T-helper 17 cell (primary cell): ENCODE measurements around the gene CSTF2. TPM values are rescaled to one million over a fixed set of nuclear protein-coding genes. Genes with fewer than 3 reads are reported as not detected.
"Not testable (repeated sequence)": the region's sequence is repeated elsewhere in the genome, so short reads cannot be mapped to it uniquely, and the experiment has no call there.

Source experiments
- ATAC-seq: fragments of 150-1000 bp; cut with Tn5 transposase; 2 replicates; pipeline ENCODE4 v1.10.0; 2021; ENCODE audit warnings: mild to moderate bottlenecking, moderate library complexity
- DNase-seq, 3 donors: peaks; one replicate each; pipeline versions ENCODE4 v3.0.0 to v3.0.0-alpha.2; 2020 to 2021
- H3K9me3 ChIP-seq: one replicate; pipeline ENCODE4 v1.7.0; 2013; ENCODE audit warnings: low read length, mild to moderate bottlenecking; ENCODE audit not compliant: control insufficient read depth, poor library complexity, severe bottlenecking
- H3K27ac Mint-ChIP-seq: one replicate; pipeline ENCODE4 v1.8.0; 2022; ENCODE audit warnings: mild to moderate bottlenecking, moderate library complexity, mixed read lengths
- H3K27me3 Mint-ChIP-seq: one replicate; pipeline ENCODE4 v1.8.0; 2022; ENCODE audit warnings: mixed read lengths
- H3K36me3 Mint-ChIP-seq: one replicate; pipeline ENCODE4 v1.8.0; 2022; ENCODE audit warnings: low read depth, mixed read lengths
- H3K4me1 Mint-ChIP-seq: one replicate; pipeline ENCODE4 v1.8.0; 2022; ENCODE audit warnings: mild to moderate bottlenecking, mixed read lengths
- H3K4me3 Mint-ChIP-seq: one replicate; pipeline ENCODE4 v1.8.0; 2022; ENCODE audit warnings: mild to moderate bottlenecking, moderate library complexity, mixed read lengths
- total RNA-seq, 4 donors: library from RNA in 2 of 4; stranded (reverse) in 2 of 4; gene quantifications; one replicate each; pipeline ENCODE4 v1.2.3 and lab custom pipeline; 2022 to 2026

The CSTF2 gene
- total RNA-seq (10 to 100 TPM; 11.4 to 11.6 TPM), total RNA-seq (lab: John Stamatoyannopoulos, UW) (14.7 to 34.8 reads per million in 2 donors)

DNA sequence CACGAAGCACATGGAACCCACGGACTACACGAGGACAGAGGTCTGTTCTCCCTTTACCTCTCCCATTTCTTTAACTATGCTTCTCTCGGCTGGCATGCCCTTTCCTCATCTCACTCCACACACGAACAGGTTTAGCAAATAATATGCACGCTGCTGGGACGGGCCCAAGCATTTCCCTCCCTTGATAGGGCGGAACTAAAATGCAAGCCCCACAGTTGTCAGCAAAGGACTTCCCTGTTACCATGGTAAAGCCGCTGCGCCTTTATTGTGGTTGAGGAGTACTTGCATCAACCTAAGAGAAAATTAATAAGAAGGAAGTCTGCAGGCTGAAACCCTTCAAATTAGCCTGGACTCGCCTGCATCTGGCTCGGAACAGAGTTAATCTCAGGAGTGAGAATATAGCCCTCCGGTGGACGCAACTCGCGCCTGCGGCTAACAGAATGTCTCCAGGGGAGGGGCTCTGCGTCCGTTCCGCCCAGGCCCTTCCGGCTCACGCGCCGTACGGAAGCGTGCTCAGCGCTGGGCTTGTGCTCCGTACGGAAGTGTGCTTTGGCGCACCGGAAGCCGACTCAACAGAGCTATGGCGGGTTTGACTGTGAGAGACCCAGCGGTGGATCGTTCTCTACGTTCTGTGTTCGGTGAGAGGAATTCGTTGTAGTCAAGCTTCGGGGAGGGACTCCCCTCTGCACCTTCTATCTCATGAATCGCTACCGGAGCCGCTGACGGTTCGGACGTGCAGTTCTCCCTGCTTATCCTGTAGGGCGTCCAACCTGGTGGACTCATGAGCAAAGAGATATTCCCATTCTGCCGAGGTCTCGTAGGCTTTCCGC lies at the start of gene CSTF2:
CSTF2 (plus strand) TSS at position 555 of the 830 bp plus-strand sequence; CDS start at position 581, 26 bp downstream.
- peaks cover 5% of the 10 kb centered on the region for H3K4me1 Mint-ChIP-seq
- peak within 1 kb of the TSS; percentile 88 for H3K4me3 Mint-ChIP-seq
- H3K9me3 ChIP-seq, result no peaks in the 10 kb centered on the region
- ATAC-seq (peak; percentile 95), DNase-seq (peak; percentile 57 to 62 (median 58))
- H3K36me3 Mint-ChIP-seq, result peaks cover 2% of the 10 kb centered on the region
- H3K27ac Mint-ChIP-seq, result peak within 1 kb of the TSS; percentile 84
- H3K27me3 Mint-ChIP-seq, result peaks cover 5% of the 10 kb centered on the region

- not testable (repeated sequence) for H3K9me3 ChIP-seq, H3K4me3 Mint-ChIP-seq, DNase-seq, H3K27ac Mint-ChIP-seq, ATAC-seq, H3K27me3 Mint-ChIP-seq, H3K36me3 Mint-ChIP-seq, H3K4me1 Mint-ChIP-seq
Measured at GRCh38 chrX:100796371-100796770, 23.8 kb upstream of the CSTF2 start.

DNA sequence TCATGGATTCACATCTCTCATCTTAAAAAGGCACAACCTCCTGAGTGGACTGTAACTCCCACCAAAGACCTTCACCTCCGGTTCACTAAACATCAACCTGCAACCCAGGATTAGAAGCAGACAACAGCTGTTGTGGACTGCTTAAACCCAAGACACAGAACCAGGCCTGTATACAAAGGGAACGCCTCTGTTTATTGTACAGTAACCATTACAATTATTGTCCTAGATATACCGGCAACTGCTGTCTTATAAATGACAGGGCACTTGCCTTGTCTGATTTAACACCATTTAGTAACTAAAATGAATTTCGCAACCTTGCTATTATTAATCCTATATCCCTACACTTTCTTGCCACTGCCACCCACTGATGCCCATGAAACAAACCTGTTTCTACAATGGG lies 22.8 kb upstream of the CSTF2 start:
- H3K27ac Mint-ChIP-seq, result no peak overlapping the region
- H3K27me3 Mint-ChIP-seq, result peaks cover 2% of the 10 kb centered on the region
- no peak for DNase-seq
- H3K4me1 Mint-ChIP-seq, result no peaks in the 10 kb centered on the region
- H3K9me3 ChIP-seq, result no peaks in the 10 kb centered on the region
- H3K36me3 Mint-ChIP-seq, result no peaks in the 10 kb centered on the region
- no peak for ATAC-seq
- H3K4me3 Mint-ChIP-seq, result no peak overlapping the region

DNA sequence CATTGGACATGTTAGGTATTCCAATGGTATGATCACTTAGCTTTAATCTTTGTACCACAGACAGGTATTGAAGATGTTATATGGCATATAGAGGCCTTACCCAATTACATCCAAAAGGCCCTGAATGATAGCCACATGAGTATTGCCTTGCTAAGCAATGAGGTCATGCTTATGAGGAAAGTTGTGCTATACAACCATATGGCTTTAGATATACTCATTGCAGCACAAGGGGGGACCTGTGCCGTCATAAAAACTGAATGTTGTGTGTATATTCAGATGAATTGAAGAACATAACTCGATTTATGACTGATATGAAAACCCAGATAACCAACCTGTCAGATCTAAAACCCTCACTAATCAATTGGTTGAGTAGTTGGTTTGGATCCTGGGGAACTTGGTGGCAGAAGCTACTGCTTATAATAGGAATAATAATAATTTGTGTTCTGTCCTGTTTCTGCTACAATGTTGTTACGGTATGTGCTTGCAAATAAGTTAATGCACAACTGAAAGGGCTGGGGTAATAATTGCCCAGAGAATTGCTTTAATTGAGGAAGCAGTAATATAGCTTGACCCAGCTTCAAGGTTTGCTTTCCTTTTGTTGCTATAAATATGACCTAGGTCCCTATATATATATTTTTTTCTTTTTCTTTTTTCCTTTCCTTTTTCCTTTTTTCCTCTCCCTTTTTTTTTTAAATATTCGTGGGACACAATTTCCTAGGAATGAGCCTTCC lies 21.5 kb upstream of the CSTF2 start:
- Mint-ChIP-seq H3K36me3 (no peaks in the 10 kb centered on the region), H3K27ac (no peak overlapping the region), H3K4me3 (no peak overlapping the region), H3K4me1 (no peaks in the 10 kb centered on the region), H3K27me3 (peaks cover 5% of the 10 kb centered on the region)
- ATAC-seq (no peak), DNase-seq (no peak)
- no peaks in the 10 kb centered on the region for H3K9me3 ChIP-seq

DNA sequence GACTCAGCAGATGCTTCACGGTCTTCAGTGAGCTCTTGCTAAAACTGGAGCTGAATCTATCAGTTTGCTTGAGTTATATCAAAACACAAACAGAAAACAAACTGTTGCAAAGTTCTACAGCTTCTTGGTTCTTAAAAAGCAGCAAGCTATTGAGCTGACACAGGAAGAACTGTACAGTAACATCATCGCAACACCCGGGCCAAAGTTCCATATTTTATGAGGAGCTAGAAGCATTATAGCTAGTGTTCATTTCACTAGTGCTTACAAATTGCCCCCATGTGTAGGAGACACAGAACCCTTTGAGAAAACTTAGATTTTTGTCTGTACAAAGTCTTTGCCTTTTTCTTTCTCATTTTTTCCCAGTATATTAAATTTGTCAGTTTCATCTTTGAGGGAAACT lies 17.3 kb upstream of the CSTF2 start:
- no peak overlapping the region for H3K27ac Mint-ChIP-seq
- no peaks in the 10 kb centered on the region for H3K36me3 Mint-ChIP-seq
- H3K9me3 ChIP-seq, result no peaks in the 10 kb centered on the region
- no peak overlapping the region for H3K4me3 Mint-ChIP-seq
- DNase-seq, result no peak
- H3K4me1 Mint-ChIP-seq, result no peaks in the 10 kb centered on the region
- ATAC-seq, result no peak
- peaks cover 5% of the 10 kb centered on the region for H3K27me3 Mint-ChIP-seq

GRCh38 chrX:100804780-100805179 lies 15.4 kb upstream of the CSTF2 start:
- H3K27ac Mint-ChIP-seq, result no peak overlapping the region
- H3K36me3 Mint-ChIP-seq, result no peaks in the 10 kb centered on the region
- H3K4me3 Mint-ChIP-seq, result no peak overlapping the region
- peaks cover 10% of the 10 kb centered on the region for H3K27me3 Mint-ChIP-seq
- no peaks in the 10 kb centered on the region for H3K9me3 ChIP-seq
- H3K4me1 Mint-ChIP-seq, result no peaks in the 10 kb centered on the region
- DNase-seq, result no peak
- no peak for ATAC-seq

- H3K27ac Mint-ChIP-seq, DNase-seq, H3K4me3 Mint-ChIP-seq, H3K4me1 Mint-ChIP-seq, H3K36me3 Mint-ChIP-seq, ATAC-seq, H3K9me3 ChIP-seq: not testable (repeated sequence)
- peaks cover 34% of the 10 kb centered on the region for H3K27me3 Mint-ChIP-seq
Measured at GRCh38 chrX:100808265-100808664, 11.9 kb upstream of the CSTF2 start.

GRCh38 chrX:100812216-100813158 lies 7.7 kb upstream of the CSTF2 start:
- Mint-ChIP-seq H3K4me3 (no peak overlapping the region), H3K27me3 (peaks cover 39% of the 10 kb centered on the region), H3K36me3 (no peaks in the 10 kb centered on the region), H3K27ac (no peak overlapping the region), H3K4me1 (no peaks in the 10 kb centered on the region)
- ATAC-seq (no peak), DNase-seq (no peak)
- H3K9me3 ChIP-seq, result no peaks in the 10 kb centered on the region

GRCh38 chrX:100817340-100817739 lies 2.9 kb upstream of the CSTF2 start:
- no peaks in the 10 kb centered on the region for H3K9me3 ChIP-seq
- Mint-ChIP-seq H3K36me3 (peaks cover 2% of the 10 kb centered on the region), H3K27ac (no peak overlapping the region), H3K4me1 (peaks cover 5% of the 10 kb centered on the region), H3K4me3 (no peak overlapping the region), H3K27me3 (peaks cover 11% of the 10 kb centered on the region)
- ATAC-seq, result no peak
- no peak for DNase-seq

DNA sequence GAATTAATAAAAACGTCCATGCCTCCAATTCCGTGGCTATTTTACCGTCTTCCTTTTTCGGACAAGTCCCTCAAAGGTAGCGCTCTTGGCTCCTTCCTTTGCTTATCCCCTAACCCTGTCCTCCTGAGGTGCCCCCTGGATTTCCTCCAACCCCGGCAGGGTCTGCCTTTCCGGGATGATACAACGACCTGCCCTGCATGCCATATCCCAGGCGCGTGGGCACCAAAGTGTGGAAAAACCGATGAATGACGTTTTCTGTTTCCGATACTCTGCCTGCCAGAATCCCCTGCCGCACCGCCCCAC lies 706 bp upstream of the CSTF2 start:
- Mint-ChIP-seq H3K4me3 (peak overlapping the region; percentile 88), H3K27ac (peak overlapping the region; percentile 84), H3K27me3 (peaks cover 5% of the 10 kb centered on the region), H3K36me3 (peaks cover 2% of the 10 kb centered on the region), H3K4me1 (peaks cover 5% of the 10 kb centered on the region)
- no peak for ATAC-seq
- no peaks in the 10 kb centered on the region for H3K9me3 ChIP-seq
- peak in 1 of 3 donors; percentile 9 for DNase-seq

GRCh38 chrX:100829730-100830129 lies 9.5 kb downstream of the CSTF2 start:
- no peaks in the 10 kb centered on the region for H3K9me3 ChIP-seq
- H3K4me3 Mint-ChIP-seq, result peak overlapping the region; percentile 62
- H3K36me3 Mint-ChIP-seq, result peaks cover 9% of the 10 kb centered on the region
- H3K27ac Mint-ChIP-seq, result peak overlapping the region; percentile 90
- H3K4me1 Mint-ChIP-seq, result peaks cover 7% of the 10 kb centered on the region
- no peak for DNase-seq
- ATAC-seq, result peak; percentile 92
- no peaks in the 10 kb centered on the region for H3K27me3 Mint-ChIP-seq

- H3K27ac Mint-ChIP-seq, result peak overlapping the region; percentile 90
- no peak for DNase-seq
- peak; percentile 49 for ATAC-seq
- peaks cover 7% of the 10 kb centered on the region for H3K4me1 Mint-ChIP-seq
- peaks cover 9% of the 10 kb centered on the region for H3K36me3 Mint-ChIP-seq
- H3K4me3 Mint-ChIP-seq, result peak overlapping the region; percentile 62
- no peaks in the 10 kb centered on the region for H3K9me3 ChIP-seq
- H3K27me3 Mint-ChIP-seq, result no peaks in the 10 kb centered on the region
Measured at GRCh38 chrX:100830143-100830542, 10.0 kb downstream of the CSTF2 start.

GRCh38 chrX:100830547-100830946 lies 10.4 kb downstream of the CSTF2 start:
- Mint-ChIP-seq H3K4me1 (peaks cover 7% of the 10 kb centered on the region), H3K27ac (peak overlapping the region; percentile 90), H3K4me3 (peak overlapping the region; percentile 66), H3K27me3 (no peaks in the 10 kb centered on the region), H3K36me3 (peaks cover 9% of the 10 kb centered on the region)
- DNase-seq, result no peak
- peak; percentile 35 for ATAC-seq
- H3K9me3 ChIP-seq, result no peaks in the 10 kb centered on the region
